HG03571 (cell line): ENCODE measurements around the gene B4GALT2.
A peak's percentile ranks its signal among the peaks of the same experiment; 100 is the strongest.

Experiments used
- ATAC-seq: cut with Tn5 transposase; IDR thresholded peaks from one replicate; pipeline ENCODE4 v1.9.1; 2021; ENCODE audit not compliant: unreplicated experiment

B4GALT2 gene

GRCh38 chr1:44025816-44026215, 46.8 kb downstream of the B4GALT2 start:
- no peak for ATAC-seq

GRCh38 chr1:44027320-44027719, 48.3 kb downstream of the B4GALT2 start:
- no peak for ATAC-seq

- peak; percentile 14 for ATAC-seq
Observed at GRCh38 chr1:44029260-44029910, 50.4 kb downstream of the B4GALT2 start.

- ATAC-seq: peak; percentile 67
Observed at GRCh38 chr1:44029911-44030604, 51.0 kb downstream of the B4GALT2 start.

GRCh38 chr1:44030605-44031251, 51.7 kb downstream of the B4GALT2 start:
- ATAC-seq: peak; percentile 11

- no peak for ATAC-seq
Observed at GRCh38 chr1:44031252-44032169, 52.5 kb downstream of the B4GALT2 start, which contains the start of gene SLC6A9. TSS of gene SLC6A9 (minus strand) at chr1:44031462. CDS start at chr1:44024277, 7,185 bp downstream.

- ATAC-seq: no peak
Observed at GRCh38 chr1:44032170-44032790, 53.3 kb downstream of the B4GALT2 start.

GRCh38 chr1:44033041-44033575, 54.1 kb downstream of the B4GALT2 start:
- no peak for ATAC-seq

GRCh38 chr1:44033756-44034155, 54.7 kb downstream of the B4GALT2 start:
- no peak for ATAC-seq

GRCh38 chr1:44034423-44034822, 55.4 kb downstream of the B4GALT2 start:
- ATAC-seq: no peak

GRCh38 chr1:44034976-44035716, 56.1 kb downstream of the B4GALT2 start:
- ATAC-seq: no peak

GRCh38 chr1:44035726-44036408, 56.9 kb downstream of the B4GALT2 start:
- no peak for ATAC-seq

- no peak for ATAC-seq
Observed at GRCh38 chr1:44036409-44037139, 57.6 kb downstream of the B4GALT2 start.

GRCh38 chr1:44037154-44037553, 58.1 kb downstream of the B4GALT2 start:
- no peak for ATAC-seq

GRCh38 chr1:44038876-44039657, 60.1 kb downstream of the B4GALT2 start:
- ATAC-seq: no peak

- ATAC-seq: no peak
Observed at GRCh38 chr1:44040418-44040817, 61.4 kb downstream of the B4GALT2 start.
